ENCODE data around the gene JTB.

The JTB gene

GRCh38 chr1:153945131-153945794 lies 32.2 kb downstream of the JTB start:
- ATAC-seq (ENCODE audit: insufficient read depth, low read depth) (peak; percentile 82), DNase-seq (peak; percentile 84)
- H3K36me3 ChIP-seq (ENCODE audit: insufficient read depth, low read length): peaks cover 68% of the 10 kb centered on the region
- peak overlapping the region; percentile 75 to 90 for H3K4me3 ChIP-seq (ENCODE audit: low read depth in 1 of 2, low read length in 2 of 2)
- peak overlapping the region; percentile 73 for H2AFZ ChIP-seq (ENCODE audit: low read depth, low read length)
- H3K27me3 ChIP-seq (ENCODE audit: insufficient read depth, low read length, poor library complexity): no peaks in the 10 kb centered on the region
- H3K27ac ChIP-seq (ENCODE audit: low read length): peak overlapping the region; percentile 78
- H4K20me1 ChIP-seq (ENCODE audit: insufficient read depth, low read length): peaks cover 14% of the 10 kb centered on the region
- H3K9me3 ChIP-seq (ENCODE audit: insufficient read depth, low read length, severe bottlenecking): no peaks in the 10 kb centered on the region
- H3K79me2 ChIP-seq (ENCODE audit: insufficient read depth, low read length): peaks cover 36% of the 10 kb centered on the region
- peaks cover 27% of the 10 kb centered on the region for H3K4me1 ChIP-seq (ENCODE audit: insufficient read depth, low read length)
- peak overlapping the region; percentile 88 for H3K9ac ChIP-seq (ENCODE audit: low read depth, low read length)
- TF ChIP-seq EZH2 (IDR thresholded peaks at IDR 0.05; ENCODE audit: borderline replicate concordance, low read depth, low read length, severe bottlenecking): no peak
- no peak for TF ChIP-seq CTCF (IDR thresholded peaks at IDR 0.05; ENCODE audit: borderline replicate concordance, extremely low read depth, low read length, poor library complexity, severe bottlenecking)
- peak overlapping the region; percentile 80 for H3K4me2 ChIP-seq (ENCODE audit: insufficient read depth, low read length)

GRCh38 chr1:153944827-153945117 lies 32.7 kb downstream of the JTB start:
- ATAC-seq (ENCODE audit: insufficient read depth, low read depth) (no peak), DNase-seq (no peak)
- H3K36me3 ChIP-seq (ENCODE audit: insufficient read depth, low read length): peaks cover 68% of the 10 kb centered on the region
- no peaks in the 10 kb centered on the region for H3K9me3 ChIP-seq (ENCODE audit: insufficient read depth, low read length, severe bottlenecking)
- H2AFZ ChIP-seq (ENCODE audit: low read depth, low read length): peak overlapping the region; percentile 73
- peak overlapping the region; percentile 80 for H3K4me2 ChIP-seq (ENCODE audit: insufficient read depth, low read length)
- peak overlapping the region; percentile 75 to 90; a peak in 3 of 4 replicates for H3K4me3 ChIP-seq (ENCODE audit: low read depth in 1 of 2, low read length in 2 of 2)
- H3K9ac ChIP-seq (ENCODE audit: low read depth, low read length): peak overlapping the region; percentile 88
- H3K27me3 ChIP-seq (ENCODE audit: insufficient read depth, low read length, poor library complexity): no peaks in the 10 kb centered on the region
- peaks cover 27% of the 10 kb centered on the region for H3K4me1 ChIP-seq (ENCODE audit: insufficient read depth, low read length)
- peak overlapping the region; percentile 78 for H3K27ac ChIP-seq (ENCODE audit: low read length)
- H3K79me2 ChIP-seq (ENCODE audit: insufficient read depth, low read length): peaks cover 36% of the 10 kb centered on the region
- TF ChIP-seq CTCF (IDR thresholded peaks at IDR 0.05; ENCODE audit: borderline replicate concordance, extremely low read depth, low read length, poor library complexity, severe bottlenecking): no peak
- no peak for TF ChIP-seq EZH2 (IDR thresholded peaks at IDR 0.05; ENCODE audit: borderline replicate concordance, low read depth, low read length, severe bottlenecking)
- H4K20me1 ChIP-seq (ENCODE audit: insufficient read depth, low read length): peaks cover 14% of the 10 kb centered on the region

GRCh38 chr1:153944005-153944826 lies 33.3 kb downstream of the JTB start:
- H2AFZ ChIP-seq (ENCODE audit: low read depth, low read length): no peak overlapping the region
- ATAC-seq (ENCODE audit: insufficient read depth, low read depth) (no peak), DNase-seq (no peak)
- H3K4me2 ChIP-seq (ENCODE audit: insufficient read depth, low read length): peak overlapping the region; percentile 80
- H3K79me2 ChIP-seq (ENCODE audit: insufficient read depth, low read length): peaks cover 36% of the 10 kb centered on the region
- peak overlapping the region; percentile 78 for H3K27ac ChIP-seq (ENCODE audit: low read length)
- TF ChIP-seq CTCF (IDR thresholded peaks at IDR 0.05; ENCODE audit: borderline replicate concordance, extremely low read depth, low read length, poor library complexity, severe bottlenecking) (no peak), EZH2 (IDR thresholded peaks at IDR 0.05; ENCODE audit: borderline replicate concordance, low read depth, low read length, severe bottlenecking) (no peak)
- H3K9me3 ChIP-seq (ENCODE audit: insufficient read depth, low read length, severe bottlenecking): no peaks in the 10 kb centered on the region
- peaks cover 14% of the 10 kb centered on the region for H4K20me1 ChIP-seq (ENCODE audit: insufficient read depth, low read length)
- H3K4me1 ChIP-seq (ENCODE audit: insufficient read depth, low read length): peaks cover 27% of the 10 kb centered on the region
- peaks cover 70% of the 10 kb centered on the region for H3K36me3 ChIP-seq (ENCODE audit: insufficient read depth, low read length)
- peak overlapping the region; percentile 75 to 90; a peak in 3 of 4 replicates for H3K4me3 ChIP-seq (ENCODE audit: low read depth in 1 of 2, low read length in 2 of 2)
- H3K27me3 ChIP-seq (ENCODE audit: insufficient read depth, low read length, poor library complexity): no peaks in the 10 kb centered on the region
- peak overlapping the region; percentile 88 for H3K9ac ChIP-seq (ENCODE audit: low read depth, low read length)
